SK-N-MC (cell line): ENCODE data around the gene IRAK1.

ENCODE experiments used
- EZH2 ChIP-seq: fragments of 200-600 bp; sonication (generic); IDR thresholded peaks from one replicate; pipeline ENCODE4 v1.6.1; 2017; ENCODE audit warnings: antibody characterized with exemption
- POLR2AphosphoS5 ChIP-seq: IDR thresholded peaks from 2 replicates; pipeline ENCODE4 v1.6.1; 2012; ENCODE audit warnings: mild to moderate bottlenecking, low read depth, low read length, borderline replicate concordance

DNA sequence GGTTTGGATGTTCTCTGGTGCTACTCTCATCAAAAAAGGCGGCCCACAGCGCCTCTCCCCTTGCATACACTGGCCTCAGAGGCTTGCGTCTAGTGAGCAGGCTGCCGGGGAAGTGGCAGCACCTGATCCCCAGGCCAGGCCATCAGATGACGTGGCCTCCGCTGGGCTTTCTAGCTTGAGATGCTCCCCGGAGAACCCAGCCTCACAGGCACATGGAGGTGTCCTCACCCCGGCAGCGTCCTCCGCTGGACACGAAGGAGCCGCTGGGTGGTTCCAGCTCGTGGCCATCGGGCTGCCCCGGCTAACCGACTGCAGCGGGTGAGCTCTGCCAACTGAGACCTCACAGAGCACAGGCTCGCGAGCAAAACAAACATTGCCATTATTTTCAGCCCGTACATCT, 12.8 kb downstream of the IRAK1 start:
- TF ChIP-seq EZH2 (no peak), POLR2AphosphoS5 (no peak)
